GM12875 (cell line): ENCODE data around the gene TWIST2.

Experiments used
- H3K4me3 ChIP-seq: one replicate; pipeline ENCODE4 v1.5.1; 2011; ENCODE audit warnings: low read depth, low read length, control low read depth
- CTCF ChIP-seq: IDR thresholded peaks from 2 replicates; pipeline ENCODE4 v1.5.1; 2011; ENCODE audit warnings: low read depth, mild to moderate bottlenecking, control low read depth, inconsistent platforms, low read length, moderate library complexity, borderline replicate concordance; ENCODE audit not compliant: insufficient read depth

The TWIST2 gene

GRCh38 chr2:238920053-238920452 lies 72.2 kb downstream of the TWIST2 start:
- no peak overlapping the region for H3K4me3 ChIP-seq
- no peak for TF ChIP-seq CTCF

GRCh38 chr2:238920601-238921001 lies 72.7 kb downstream of the TWIST2 start:
- no peak overlapping the region for H3K4me3 ChIP-seq
- TF ChIP-seq CTCF = no peak

- no peak for TF ChIP-seq CTCF
- no peak overlapping the region for H3K4me3 ChIP-seq
These were observed 73.4 kb downstream of the TWIST2 start for GRCh38 chr2:238921259-238921658.

- no peak overlapping the region for H3K4me3 ChIP-seq
- TF ChIP-seq CTCF = no peak
These were observed 73.9 kb downstream of the TWIST2 start for GRCh38 chr2:238921681-238922319.

- no peak for TF ChIP-seq CTCF
These were observed 74.5 kb downstream of the TWIST2 start for GRCh38 chr2:238922435-238922834.

GRCh38 chr2:238924032-238924431 lies 76.1 kb downstream of the TWIST2 start:
- no peak for TF ChIP-seq CTCF

More at GRCh38 chr2:238922435-238922834, 74.5 kb downstream of the TWIST2 start:
- H3K4me3 ChIP-seq = no peak overlapping the region

GRCh38 chr2:238924796-238925195 lies 76.9 kb downstream of the TWIST2 start:
- no peak for TF ChIP-seq CTCF
- no peak overlapping the region for H3K4me3 ChIP-seq

More at GRCh38 chr2:238924032-238924431, 76.1 kb downstream of the TWIST2 start:
- H3K4me3 ChIP-seq = no peak overlapping the region
